IPS-NIHi7 (cell line): ENCODE measurements around the gene F11R.
"Not testable (repeated sequence)": the region's sequence is repeated elsewhere in the genome, so short reads cannot be mapped to it uniquely, and the experiment has no call there.

Experiments used
- DNase-seq: peaks from one replicate; pipeline ENCODE4 v3.0.0; 2012; ENCODE audit warnings: mixed read lengths; ENCODE audit errors: extremely low spot score

F11R gene

DNA sequence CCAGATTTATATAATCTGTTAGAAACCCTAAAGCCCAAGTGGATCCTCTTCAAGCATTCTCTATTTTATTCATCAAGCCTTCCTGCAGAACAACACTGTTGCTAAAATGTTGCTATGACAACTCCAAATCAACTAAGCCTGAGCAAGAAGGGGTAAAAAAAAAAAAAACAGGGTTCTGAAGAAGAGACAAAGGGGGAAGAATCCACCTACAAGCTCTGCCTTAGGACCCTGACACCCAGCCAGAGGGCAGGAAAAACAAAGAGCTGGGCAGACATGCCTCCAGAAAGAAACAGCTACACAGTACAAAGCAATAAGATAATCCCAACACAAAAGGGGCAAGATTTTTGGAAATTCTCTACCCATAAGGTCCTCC is 23.6 kb upstream of the F11R start:
- no peak for DNase-seq

DNA sequence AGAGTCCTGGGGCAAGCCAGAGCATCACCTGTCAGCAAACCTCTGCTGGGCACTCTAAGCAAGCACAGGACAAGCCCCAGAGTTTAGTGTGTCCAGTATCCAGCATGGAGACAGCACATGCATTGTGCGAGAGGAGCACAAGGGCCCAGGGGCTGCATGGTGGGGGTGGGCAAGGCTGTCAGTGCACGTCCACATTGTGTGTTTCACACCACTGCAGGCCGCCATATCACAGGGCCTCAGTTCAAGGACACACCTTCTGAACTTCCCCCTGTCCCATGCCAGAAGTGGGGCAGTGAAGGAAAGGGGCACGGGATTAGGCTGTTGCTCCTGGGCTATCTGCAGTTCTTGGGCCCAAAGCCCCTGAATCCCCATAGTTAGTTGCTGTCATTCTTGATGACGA is 18.6 kb upstream of the F11R start:
- no peak for DNase-seq

DNA sequence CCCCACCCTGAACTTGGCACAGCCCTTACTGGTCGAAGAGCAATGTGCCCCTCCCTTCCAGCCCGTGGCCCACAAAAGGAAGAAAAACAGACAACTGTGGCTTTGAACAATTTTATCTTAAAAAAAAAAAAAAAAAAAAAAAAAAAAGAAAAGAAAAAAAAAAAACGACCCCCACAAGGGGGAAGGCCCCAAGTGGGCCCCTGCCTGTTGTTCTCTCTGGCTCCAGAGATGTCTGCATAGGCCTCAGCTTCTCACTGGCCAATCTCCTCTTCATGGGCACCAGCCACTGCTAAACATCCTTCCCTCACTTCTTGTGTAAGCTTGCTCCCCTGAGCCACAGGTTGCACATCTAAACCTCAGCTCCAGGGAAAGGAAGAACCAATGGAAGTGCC is 18.2 kb upstream of the F11R start:
- no peak for DNase-seq

DNA sequence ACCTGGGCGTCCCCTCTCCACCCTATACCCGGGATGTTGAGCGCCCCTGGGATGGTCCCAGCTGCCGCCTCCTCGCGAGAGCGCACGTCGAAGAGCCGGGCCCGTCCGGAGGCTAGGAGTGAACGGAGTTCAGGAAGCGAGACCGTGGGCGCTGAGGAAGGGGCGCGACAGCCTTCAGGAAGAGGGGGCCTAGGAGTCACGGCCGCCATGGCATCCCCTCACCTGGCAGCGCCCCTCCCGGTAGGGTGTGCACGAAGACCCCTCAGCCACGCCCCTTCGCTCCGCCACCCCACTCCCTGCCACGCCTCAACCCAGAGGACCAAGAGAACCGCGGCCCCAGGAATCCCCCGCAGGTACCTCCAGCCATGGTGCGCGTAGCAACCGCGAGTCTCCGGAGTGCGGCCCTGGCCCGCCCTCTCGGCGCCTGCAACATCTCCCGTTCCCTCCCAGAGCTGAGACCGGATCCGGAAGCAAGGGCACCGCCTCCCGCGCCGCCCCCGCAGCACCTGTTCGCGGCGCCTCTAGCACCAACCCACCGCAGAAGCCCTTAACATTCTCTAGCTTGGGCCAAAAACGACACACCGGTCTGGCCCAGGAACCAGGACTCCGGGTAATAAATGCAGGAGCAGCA is 17.7 kb upstream of the F11R start, which contains the start of gene TSTD1:
Gene TSTD1, minus strand, starts transcription at position 442 of the 631 bp plus-strand sequence. Its CDS starts 75 bp downstream, at position 367.
- DNase-seq: peak; percentile 85

DNA sequence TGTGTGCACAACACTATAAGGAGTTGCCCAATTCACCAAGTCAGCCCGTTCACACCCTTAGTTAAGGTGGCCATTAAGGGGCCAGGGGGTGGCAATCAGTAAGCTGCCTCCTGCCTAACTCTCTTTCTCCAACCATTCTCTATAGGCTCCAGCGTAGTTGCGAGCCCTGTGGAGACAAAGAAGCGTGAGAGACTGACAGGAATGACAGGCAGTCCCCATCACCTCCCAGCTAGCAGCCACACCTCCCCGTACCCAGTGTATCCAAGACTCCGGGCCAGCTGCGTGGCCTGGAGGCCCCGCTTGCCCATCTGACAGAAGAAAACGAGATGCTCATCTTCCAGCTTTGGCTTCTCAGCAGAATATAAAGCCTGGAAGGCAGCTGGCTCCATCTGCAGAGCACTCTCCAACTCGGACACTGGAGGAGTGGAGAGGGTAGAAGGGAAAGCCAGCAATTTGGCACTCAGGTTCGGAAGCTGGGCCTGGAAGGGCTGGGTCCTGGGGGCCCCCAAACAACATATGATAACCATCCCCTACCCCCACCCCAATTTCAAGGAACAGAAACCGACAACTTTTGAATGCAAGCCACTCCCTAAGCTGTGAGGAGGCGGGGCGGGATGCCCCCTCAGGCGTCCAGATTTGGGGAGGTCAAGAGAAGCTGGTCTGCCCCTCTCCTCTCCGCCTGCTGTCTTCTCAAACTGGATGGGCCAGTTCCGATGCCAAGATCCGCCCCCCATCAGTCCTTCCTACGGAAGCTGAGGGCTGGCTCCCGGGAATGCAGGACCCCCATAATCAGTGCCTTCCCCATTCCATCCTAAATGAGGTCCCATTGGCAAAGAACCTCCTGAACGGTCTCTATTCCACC is 16.9 kb upstream of the F11R start:
- DNase-seq: no peak

DNA sequence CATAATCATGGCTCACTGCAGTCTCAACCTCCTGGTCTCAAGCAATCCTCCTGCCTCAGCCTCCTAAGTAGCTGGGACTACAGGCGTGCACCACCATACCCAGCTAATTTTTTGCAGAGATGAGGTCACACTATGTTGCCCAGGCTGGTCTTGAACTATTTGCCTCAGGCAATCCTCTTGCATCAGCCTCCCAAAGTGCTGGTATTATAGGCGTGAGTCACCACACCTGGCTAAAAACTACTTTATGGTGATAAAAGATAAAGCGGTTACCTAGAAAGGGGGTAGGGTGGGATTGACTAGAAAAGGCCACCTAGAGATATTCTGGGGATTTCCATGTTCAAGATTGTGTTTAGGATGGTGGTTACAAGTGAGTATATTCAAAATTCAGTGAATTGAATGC is 12.8 kb upstream of the F11R start:
- DNase-seq: no peak

DNA sequence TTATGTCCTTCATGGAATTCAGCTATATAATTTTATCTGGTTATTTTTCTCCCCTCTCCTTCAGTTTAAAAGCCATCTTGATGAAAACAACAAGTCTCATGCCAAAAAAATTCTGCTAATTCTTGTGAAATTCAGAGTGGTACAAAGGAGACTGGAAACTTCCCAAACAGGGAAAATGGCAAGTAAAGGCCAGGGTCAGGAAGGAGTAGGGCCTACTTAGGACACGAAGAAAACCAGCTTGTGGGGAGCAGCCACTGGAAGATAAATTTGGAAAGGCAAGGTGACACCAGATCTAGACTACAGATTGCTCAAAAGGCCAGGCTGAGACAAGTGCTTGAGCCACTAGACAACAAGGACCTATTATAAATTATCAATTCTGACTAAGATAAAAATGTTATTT is 11.5 kb upstream of the F11R start:
- no peak for DNase-seq

DNA sequence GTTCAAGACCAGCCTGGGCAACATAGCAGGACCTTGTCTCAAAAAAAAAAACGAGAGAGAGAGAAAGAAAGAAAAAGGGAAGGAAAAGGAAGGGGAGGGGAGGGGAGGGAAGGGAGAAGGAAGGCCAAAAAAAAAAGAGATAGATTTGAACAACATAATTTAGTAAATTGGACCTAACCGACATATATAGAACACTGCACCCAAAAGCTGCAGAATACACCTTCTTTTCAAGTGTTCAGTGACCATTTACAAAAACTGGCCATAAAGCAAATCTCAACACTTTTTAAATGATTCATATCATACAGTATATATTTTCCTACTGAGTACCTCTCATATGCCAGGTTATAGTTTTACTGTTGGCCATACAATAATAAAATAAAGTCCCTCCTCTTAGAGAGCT is 10.9 kb upstream of the F11R start:
- DNase-seq: no peak

DNA sequence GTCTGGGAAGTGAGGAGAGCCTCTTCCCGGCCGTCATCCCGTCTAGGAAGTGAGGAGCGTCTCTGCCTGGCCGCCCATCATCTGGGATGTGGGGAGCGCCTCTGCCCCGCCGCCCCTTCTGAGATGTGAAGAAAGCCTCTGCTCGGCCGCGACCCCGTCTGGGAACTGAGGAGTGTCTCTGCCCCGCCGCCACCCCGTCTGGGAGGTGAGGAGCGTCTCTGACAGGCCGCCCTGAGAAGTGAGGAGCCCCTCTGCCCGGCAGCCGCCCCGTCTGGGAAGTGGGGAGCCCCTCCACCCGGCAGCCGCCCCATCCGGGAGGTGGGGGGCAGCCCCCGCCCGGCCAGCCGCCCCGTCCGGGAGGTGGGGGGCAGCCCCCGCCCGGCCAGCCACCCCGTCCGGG is 8.5 kb upstream of the F11R start:
- not testable (repeated sequence) for DNase-seq

DNA sequence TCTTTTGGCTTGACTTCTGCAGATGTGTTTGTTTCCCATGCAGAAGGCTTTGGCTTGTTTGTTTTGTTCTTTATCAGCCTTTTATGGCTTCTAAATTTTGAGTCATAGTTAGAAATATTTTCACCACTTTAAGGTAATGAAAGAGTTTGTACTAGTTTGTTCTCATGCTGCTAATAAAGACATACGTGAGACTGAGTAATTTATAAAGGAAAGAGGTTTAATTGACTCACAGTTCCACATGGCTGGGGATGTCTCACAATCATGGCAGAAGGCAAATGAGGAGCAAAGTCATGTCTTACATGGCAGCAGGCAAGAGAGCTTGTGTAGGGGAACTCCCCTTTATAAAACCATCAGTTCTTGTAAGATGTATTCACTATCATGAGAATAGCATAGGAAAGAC is 6.0 kb upstream of the F11R start:
- DNase-seq: not testable (repeated sequence)

DNA sequence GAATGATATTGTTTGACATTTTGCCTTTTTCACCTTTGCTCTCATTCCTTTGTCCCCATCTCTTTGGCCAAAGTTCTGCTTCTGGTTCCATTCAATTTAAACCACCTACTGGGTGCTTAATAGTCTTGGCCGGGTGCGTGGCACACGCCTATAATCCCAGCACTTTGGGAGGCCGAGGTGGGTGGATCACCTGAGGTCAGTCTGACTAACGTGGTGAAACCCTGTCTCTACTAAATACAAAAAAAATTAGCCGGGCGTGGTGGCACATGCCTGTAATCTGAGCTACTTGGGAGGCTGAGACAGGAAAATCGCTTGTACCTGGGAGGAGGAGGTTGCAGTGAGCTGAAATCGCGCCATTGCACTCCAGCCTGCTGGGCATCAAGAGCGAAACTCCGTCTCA is 1.5 kb upstream of the F11R start:
- DNase-seq: not testable (repeated sequence)

DNA sequence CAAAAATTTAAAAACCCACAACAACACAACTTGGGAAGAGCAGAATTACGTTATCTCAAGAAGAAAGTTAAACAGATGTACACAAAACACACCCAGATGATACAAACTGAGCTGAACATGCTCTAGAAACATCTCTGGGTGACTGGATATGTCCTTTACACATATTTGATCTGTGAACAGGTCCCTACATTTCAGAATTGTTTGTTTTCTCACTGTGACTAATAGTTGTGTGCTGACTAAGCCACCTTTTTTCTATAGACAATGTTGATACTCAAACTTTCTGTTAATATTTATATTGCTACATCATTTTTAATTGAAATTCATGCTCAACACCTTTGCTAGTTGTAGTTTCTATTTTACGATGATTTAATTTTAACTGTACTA is 1.0 kb upstream of the F11R start:
- no peak for DNase-seq

DNA sequence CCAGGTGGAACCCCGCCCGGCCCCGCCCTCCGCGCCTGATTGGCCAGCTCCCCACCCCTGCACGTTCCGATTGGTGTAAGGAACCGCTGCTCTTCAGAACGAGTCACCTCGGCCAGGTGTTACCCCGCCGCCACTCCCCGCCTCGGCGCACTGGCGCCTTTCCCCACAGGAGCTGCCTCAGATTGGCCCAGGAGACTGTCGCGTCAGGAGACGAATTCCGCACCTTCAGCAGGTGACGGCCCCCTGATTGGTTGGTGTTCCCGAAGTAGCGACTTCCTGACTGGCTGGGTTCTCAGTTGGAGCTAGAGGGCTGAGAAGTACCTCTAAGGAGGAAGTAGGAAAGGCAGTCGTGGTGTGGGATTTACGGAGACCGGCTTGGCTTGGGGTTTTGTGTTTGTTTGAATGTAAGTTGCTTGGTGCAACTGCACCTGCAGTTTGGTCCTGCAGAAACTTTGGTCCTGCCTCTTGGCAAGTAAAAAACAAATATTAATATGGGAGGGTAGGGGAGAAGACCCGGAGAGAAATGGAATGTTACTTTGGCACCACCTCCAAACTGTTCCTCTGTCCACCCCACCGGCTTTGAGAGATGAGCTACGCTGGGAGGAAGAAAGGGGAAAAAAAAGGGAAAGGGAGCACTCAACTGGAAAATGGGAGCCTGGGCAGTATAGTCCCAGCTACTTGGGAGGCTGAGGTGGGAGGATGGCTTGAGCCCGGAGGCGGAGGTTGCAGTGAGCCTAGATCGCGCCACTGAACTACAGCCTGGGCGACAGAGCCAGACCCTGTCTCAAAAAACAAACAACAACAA is 415 bp upstream of the F11R start:
- peak; percentile 98 for DNase-seq

DNA sequence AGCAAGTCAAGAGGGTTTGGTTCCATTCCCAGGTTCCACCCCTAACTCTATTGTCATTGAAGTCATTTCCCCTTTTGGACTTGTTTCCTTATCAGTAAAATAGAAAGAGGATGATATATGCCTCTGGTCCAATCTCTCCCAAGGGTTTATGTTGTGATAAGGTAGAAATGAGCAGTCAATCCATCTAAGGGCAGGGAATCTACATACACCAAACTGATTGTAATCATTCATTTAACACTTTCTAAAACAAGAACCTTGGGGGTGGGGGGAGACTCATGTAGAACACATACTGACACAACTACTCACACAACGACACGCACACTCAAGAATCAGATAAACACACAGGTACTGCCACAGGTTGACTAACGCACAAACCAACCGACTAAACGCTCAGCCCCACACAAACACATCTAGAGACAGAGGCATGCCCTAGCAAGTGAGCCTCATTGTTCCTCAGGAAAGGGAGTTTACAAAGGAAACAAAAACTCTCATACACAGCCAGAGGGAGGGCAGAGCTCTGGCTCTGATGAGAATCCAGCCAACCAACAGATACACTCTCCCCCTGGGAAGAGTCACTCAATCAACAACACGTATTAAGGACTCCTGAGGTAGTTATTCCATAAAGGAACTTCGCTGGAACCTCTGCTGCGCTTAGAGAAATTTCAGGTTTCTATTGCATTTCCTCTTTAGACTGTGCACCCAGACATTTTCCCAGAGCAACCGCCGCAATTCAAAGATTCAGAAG is 1.0 kb downstream of the F11R start:
- no peak for DNase-seq

DNA sequence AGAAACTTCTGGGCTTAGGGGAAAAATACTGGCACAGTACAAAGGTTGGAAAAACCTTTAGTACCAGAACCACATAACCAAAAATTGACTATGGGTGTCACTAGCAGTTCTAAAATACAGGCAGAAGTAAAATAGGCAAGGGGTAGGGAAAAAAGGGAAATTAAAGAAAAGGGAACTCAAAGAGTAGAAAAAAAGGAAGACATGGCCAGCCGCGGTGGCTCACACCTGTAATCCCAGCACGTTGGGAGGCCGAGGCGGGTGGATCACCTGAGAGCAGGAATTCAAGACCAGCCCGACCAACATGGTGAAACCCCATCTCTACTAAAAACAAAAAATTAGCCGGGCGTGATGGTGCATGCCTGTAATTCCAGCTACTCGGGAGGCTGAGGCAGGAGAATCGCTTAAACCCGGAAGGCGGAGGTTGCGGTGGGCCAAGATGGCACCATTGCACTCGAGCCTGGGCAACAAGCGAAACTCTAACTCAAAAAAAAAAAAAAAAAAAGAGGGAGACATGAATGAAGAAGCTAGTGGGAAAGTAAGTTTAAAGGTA is 1.8 kb downstream of the F11R start:
- DNase-seq: not testable (repeated sequence)

DNA sequence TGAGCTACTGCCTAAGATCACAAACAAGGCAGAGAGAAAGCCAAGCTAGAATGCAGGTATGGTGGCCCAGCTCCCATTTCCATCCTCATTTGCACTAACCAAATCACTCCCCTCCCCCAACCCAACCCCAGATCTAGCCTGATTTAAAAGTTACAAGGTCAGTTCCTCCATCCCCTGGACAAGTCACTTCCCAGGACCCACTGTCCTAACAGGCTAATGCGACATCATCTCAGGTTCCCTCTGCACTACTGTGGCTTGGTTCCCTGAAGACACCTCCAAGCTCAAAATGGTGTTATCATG is 2.4 kb downstream of the F11R start:
- no peak for DNase-seq

DNA sequence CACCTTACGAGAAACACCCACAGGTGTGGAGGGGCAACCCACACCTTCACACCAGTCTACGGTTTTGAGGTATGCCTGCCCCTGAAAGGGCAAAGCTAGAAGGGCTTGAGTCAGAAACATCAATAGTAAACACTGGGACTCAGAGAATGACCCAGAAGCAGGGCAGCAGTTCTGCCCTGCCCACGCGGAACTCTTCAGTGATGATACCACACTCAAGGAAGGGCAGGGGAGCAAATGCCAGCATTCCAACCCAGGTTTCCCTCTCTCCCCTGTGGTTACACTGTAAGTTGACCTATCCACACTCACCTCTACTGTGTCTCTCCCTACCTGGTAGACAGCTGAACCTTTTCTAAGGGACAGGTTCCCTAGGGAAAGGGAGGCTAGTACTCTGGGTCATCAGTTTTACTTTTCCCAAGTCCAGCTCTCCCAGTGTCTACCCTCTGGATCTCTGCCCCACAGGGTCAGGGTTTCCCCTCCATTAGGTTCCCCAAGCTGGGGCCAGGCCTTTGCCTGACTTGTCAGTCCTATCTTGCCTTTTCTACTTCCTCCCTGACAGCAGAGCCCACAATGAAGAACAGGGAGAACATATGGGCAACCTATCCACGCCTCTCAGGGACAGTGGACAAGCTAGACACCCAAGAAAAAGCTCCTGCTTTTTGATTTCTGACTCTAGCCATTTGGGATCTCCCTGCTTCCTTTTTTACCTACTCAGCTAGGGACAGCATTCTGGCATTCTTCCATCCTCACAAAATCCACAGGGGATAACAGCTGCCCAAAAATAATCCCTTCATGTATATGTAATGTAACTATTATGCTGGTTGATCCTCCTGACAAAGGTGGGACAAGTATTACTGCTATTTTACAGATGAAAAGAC is 3.0 kb downstream of the F11R start:
- no peak for DNase-seq

DNA sequence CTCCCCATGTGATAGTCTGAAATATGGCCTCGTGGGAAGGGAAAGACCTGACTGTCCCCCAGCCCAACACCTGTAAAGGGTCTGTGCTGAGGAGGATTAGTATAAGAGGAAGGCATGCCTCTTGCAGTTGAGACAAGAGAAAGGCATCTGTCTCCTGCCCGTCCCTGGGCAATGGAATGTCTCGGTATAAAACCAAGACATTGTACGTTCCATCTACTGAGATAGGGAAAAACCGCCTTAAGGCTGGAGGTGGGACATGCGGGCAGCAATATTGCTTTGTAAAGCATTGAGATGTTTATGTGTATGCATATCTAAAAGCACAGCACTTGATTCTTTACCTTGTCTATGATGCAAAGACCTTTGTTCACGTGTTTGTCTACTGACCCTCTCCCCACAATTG is 3.8 kb downstream of the F11R start:
- DNase-seq: not testable (repeated sequence)

DNA sequence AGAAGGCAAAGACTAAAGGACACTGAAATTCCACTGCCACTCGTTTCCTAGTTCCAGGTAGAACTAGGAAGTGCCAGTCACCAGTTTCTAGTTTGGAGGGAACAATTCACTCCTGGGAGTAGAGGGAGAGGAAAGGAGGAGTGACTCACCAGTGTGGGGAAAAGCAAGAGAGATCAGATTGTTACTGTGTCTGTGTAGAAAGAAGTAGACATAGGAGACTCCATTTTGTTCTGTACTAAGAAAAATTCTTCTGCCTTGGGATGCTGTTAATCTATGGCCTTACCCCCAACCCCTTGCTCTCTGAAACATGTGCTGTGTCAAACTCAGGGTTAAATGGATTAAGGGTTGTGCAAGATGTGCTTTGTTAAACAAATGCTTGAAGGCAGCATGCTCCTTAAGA is 4.3 kb downstream of the F11R start:
- DNase-seq: not testable (repeated sequence)

DNA sequence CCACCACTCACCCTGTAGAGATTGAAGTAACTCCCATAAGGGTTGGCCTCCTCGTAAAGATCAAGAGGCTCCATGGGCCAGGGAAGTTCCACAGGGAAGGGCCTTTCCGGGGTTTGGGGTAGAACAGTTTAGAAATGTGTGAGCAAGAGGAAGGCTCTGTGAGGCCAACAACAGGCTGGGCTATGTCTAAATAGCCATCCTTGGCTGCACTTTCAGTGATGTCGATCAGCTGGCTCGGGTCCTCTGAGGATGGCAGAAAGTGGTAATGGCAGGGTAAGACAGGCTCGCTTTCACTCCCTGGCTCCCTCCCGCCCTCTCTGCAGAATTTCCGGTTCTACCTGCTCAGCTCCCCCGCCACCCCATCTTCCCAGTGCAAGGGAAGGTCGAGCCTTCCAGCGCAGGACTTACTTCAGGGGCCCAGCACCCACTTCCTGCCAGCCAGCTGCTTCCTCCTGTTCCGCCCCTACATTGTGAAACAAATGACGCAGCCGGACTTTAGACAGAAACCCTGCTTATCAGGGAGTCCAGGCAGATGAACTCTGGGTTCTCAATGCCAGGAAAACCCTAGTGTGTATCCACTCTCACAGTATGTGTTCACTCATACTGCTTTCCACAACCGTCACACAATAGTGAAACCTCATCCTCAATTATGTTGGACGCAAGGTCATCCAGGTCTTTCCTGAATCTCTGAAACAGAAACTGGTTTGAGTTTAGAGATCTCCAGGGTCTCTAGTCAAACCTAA is 7.3 kb downstream of the F11R start:
- peak; percentile 63 for DNase-seq
